Prostate gland (tissue), 2 donors: ENCODE measurements around the gene IFI30. TPM values are rescaled to one million over a fixed set of nuclear protein-coding genes. Genes with fewer than 3 reads are reported as not detected.

Experiments used
- DNase-seq: peaks from one replicate; pipeline ENCODE4 v3.0.0-alpha.2; 2019; ENCODE audit warnings: low spot score
- H3K27ac ChIP-seq, 2 donors: fragments of 200-600 bp; sonication (generic); 2 replicates each; pipeline ENCODE4 v1.5.1; 2017 to 2019
- H3K27me3 ChIP-seq: fragments of 200-600 bp; sonication (generic); replicated peaks from 2 replicates; pipeline ENCODE4 v1.5.1; 2019; ENCODE audit not compliant: insufficient read depth
- H3K36me3 ChIP-seq, 2 donors: fragments of 200-600 bp; sonication (generic); 1 replicate in 1 of 2; 2 replicates in 1 of 2; pipeline versions ENCODE4 v1.5.1 to v1.8.1; 2017 to 2019
- H3K4me1 ChIP-seq: fragments of 200-600 bp; sonication (generic); replicated peaks from 2 replicates; pipeline ENCODE4 v1.5.1; 2019
- H3K4me3 ChIP-seq, 2 donors: fragments of 200-600 bp; sonication (generic); 2 replicates each; pipeline ENCODE4 v1.5.1; 2017 to 2019
- H3K9me3 ChIP-seq: fragments of 200-600 bp; sonication (generic); 2 replicates; pipeline ENCODE4 v1.5.1; 2017
- POLR2A ChIP-seq: fragments of 450-650 bp; IDR thresholded peaks from one replicate; pipeline ENCODE4 v1.6.1; 2016; ENCODE audit warnings: antibody characterized with exemption, mild to moderate bottlenecking
- POLR2AphosphoS5 ChIP-seq: sonication (generic); formaldehyde crosslinking; IDR thresholded peaks from one replicate; pipeline ENCODE4 v1.6.1; 2017; ENCODE audit warnings: antibody characterized with exemption
- WGBS: methylation state at CpG from one replicate; pipeline ENCODE4 v1.1.5; 2018; 5-methylcytosine and 5-hydroxymethylcytosine counted together
- intact Hi-C: fragments of 100-400 bp; cut with DNase I; formaldehyde crosslinking; loops from one replicate; pipeline ENCODE4 v1.14.2; 2022
- total RNA-seq, 2 donors: library from RNA; depleted of rRNA; stranded (reverse); fragments of >200 nt; gene quantifications; one replicate each; pipeline ENCODE4 v1.1.0, GENCODE V29; 2016
- TF ChIP-seq, protein P1 (sequence below), 4 experiments: fragments of 200-600 bp in 2 of 4; fragments of 450-650 bp in 2 of 4; sonication (generic) in 2 of 4; IDR thresholded peaks; 1 replicate in 3 of 4; 2 replicates in 1 of 4; pipeline ENCODE4 v1.5.1; 2016 to 2019; ENCODE audit warnings: antibody characterized with exemption in 4 of 4, mild to moderate bottlenecking in 2 of 4, moderate library complexity in 2 of 4

The IFI30 gene
- total RNA-seq, 2 donors from 2014 or later, result 20.9 to 22.5 TPM

DNA sequence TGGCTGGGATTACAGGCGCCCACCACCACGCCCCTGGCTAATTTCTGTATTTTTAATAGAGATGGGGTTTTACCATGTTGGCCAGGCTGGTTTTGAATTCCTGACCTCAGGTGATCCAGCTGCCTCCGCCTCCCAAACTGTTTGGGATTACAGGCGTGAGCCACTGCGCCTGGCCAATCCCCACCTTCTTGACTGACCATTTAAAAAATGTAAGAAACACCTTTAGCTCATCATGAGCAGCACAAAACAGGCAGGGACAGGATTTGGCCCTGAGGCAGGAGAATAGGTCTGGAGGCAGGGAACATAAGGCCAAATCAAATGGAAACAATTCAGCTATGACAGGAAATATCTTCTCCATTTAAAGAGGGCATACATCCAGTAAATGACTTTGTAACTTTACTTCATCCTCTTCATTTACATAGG is 18.0 kb downstream of the IFI30 start:
- Histone ChIP-seq H3K27me3 (no peaks in the 10 kb centered on the region), H3K9me3 (no peaks in the 10 kb centered on the region), H3K36me3 (no peaks in the 10 kb centered on the region), H3K4me3 (peak overlapping the region; percentile 39 to 44), H3K4me1 (peaks cover 6% of the 10 kb centered on the region), H3K27ac (peak overlapping the region; percentile 93 to 96)
- intact Hi-C loops, result loop anchor here (5.0 kb wide), 1 partner anchor 61 kb away; no protein-coding TSS in a partner anchor
- WGBS, result 33% methylated on average over 5 of the region's 5 CpGs
- no peak for DNase-seq
- TF ChIP-seq, protein P1, sequence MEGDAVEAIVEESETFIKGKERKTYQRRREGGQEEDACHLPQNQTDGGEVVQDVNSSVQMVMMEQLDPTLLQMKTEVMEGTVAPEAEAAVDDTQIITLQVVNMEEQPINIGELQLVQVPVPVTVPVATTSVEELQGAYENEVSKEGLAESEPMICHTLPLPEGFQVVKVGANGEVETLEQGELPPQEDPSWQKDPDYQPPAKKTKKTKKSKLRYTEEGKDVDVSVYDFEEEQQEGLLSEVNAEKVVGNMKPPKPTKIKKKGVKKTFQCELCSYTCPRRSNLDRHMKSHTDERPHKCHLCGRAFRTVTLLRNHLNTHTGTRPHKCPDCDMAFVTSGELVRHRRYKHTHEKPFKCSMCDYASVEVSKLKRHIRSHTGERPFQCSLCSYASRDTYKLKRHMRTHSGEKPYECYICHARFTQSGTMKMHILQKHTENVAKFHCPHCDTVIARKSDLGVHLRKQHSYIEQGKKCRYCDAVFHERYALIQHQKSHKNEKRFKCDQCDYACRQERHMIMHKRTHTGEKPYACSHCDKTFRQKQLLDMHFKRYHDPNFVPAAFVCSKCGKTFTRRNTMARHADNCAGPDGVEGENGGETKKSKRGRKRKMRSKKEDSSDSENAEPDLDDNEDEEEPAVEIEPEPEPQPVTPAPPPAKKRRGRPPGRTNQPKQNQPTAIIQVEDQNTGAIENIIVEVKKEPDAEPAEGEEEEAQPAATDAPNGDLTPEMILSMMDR (IDR thresholded peaks at IDR 0.05), result no peak
- TF ChIP-seq POLR2AphosphoS5, result peak; percentile 53

DNA sequence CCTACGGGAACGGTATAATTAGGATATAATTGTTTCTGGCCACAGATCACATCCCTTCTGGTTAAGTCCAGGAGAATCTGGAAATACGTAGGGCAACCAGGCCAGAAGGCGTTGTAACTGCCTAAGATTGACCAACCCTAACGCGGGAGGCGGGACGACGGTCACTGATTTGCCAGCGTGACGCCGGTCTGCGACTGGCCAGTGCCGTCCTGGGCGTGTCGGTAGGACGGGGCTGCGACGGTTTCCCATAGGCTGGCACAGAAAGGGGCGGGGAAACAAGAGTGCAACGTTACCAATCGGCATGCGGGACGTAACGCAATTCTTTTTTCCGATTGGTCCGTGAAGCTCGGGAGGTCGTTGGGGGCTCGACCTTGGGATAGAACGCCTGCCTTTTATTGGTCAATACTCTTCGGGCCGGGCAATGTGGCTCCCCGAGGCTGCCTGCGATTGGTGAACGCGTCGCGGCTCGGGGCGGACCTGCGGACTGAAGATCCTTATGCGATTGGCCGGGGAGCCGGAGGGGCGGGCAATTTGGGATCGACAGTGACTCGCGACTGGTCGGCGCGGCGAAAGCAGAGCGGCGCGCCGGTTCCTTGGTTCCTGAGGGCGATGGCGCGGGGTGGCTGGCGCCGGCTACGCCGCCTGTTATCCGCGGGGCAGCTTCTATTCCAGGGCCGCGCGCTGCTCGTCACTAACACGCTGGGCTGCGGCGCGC is 19.2 kb downstream of the IFI30 start, which contains the start of gene MPV17L2:
Gene MPV17L2 (plus strand): TSS at position 546 of the 715 bp plus-strand sequence. CDS start 64 bp downstream, at position 610.
- WGBS, result under 1% methylated on average over 74 of the region's 74 CpGs

DNA sequence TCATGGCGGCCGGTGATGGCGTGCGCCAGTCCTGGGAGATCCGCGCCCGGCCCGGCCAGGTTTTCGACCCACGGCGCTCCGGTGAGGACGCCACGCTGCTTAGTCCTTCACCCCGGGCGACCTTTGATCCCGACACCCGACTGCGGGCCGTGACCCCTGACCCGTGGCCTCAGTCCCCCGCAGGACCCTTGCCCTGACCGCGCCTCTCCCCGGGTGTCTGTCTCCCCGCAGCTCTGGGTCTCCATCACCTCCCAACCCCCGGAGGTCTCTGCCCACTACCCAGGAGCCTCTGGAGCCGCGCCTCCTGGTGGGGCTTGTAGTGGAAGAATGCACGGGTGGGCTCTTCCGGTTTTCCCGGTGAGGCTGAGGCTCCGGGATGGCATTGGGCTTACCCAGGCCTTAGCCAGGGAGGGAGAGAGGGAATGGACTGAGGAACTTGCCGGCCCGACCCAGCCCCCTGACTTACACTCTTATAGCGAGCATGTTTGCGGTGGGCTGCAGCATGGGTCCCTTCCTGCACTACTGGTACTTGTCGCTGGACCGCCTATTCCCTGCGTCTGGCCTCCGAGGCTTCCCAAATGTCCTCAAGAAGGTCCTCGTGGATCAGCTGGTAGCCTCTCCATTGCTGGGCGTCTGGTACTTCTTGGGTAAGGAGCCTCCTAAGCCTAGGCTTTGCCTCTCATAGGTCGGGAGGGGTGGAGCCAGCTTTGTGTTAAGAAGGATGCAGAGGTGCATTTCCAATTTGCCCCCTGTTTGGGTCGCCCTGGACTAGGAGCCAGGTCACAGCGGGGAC is 20.0 kb downstream of the IFI30 start:
- Histone ChIP-seq H3K4me1 (peaks cover 6% of the 10 kb centered on the region), H3K27me3 (no peaks in the 10 kb centered on the region), H3K4me3 (peak overlapping the region; percentile 64 to 71), H3K36me3 (no peaks in the 10 kb centered on the region), H3K9me3 (no peaks in the 10 kb centered on the region), H3K27ac (peak overlapping the region; percentile 57 to 65)
- DNase-seq, result no peak
- TF ChIP-seq, protein P1 (IDR thresholded peaks at IDR 0.05), result no peak
- TF ChIP-seq POLR2AphosphoS5 (no peak), POLR2A (no peak)
- 4% methylated on average over 46 of the region's 46 CpGs for WGBS
- intact Hi-C loops, result loop anchor here (5.0 kb wide), 1 partner anchor 59 kb away; no protein-coding TSS in a partner anchor

More for the DNA sequence above, 19.2 kb downstream of the IFI30 start, which contains the start of gene MPV17L2:
- no peaks in the 10 kb centered on the region for H3K9me3 ChIP-seq
- no peaks in the 10 kb centered on the region for H3K36me3 ChIP-seq
- peak; percentile 82 for TF ChIP-seq POLR2A
- TF ChIP-seq, protein P1 (IDR thresholded peaks at IDR 0.05), result no peak
- TF ChIP-seq POLR2AphosphoS5, result peak; percentile 96
- DNase-seq, result peak; percentile 100
- H3K27me3 ChIP-seq, result no peaks in the 10 kb centered on the region
- H3K4me1 ChIP-seq, result peaks cover 6% of the 10 kb centered on the region
- H3K27ac ChIP-seq, result peak within 1 kb of the TSS; percentile 93 to 96
- intact Hi-C loops, result loop anchor here (5.0 kb wide), 1 partner anchor 59 kb away; no protein-coding TSS in a partner anchor
- H3K4me3 ChIP-seq, result peak within 1 kb of the TSS; percentile 64 to 71

DNA sequence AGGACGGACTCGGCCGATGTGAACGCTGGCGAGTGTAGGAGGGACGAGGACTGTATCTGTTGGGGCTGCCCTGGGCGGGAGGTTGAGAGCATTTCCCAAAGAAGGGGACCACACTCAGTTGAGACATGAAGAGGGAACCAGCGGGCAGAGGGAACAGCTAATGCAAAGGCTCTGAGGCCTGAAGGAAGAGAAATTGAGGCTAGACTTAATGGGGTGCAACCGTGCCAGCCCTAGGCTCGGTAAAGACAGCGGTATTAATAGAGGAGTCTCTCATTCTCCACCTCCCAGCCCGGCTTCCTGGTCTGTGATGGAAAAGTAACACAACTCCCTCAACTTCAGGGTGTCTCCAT is 20.5 kb downstream of the IFI30 start:
- no peak for DNase-seq
- 52% methylated on average over 12 of the region's 12 CpGs for WGBS
- TF ChIP-seq POLR2A (no peak), POLR2AphosphoS5 (no peak)
- TF ChIP-seq, protein P1 (IDR thresholded peaks at IDR 0.05), result no peak
- no peak overlapping the region for H3K27ac ChIP-seq
- H3K4me1 ChIP-seq, result peaks cover 6% of the 10 kb centered on the region
- no peaks in the 10 kb centered on the region for H3K36me3 ChIP-seq
- no peak overlapping the region for H3K4me3 ChIP-seq
- H3K9me3 ChIP-seq, result no peaks in the 10 kb centered on the region
- no peaks in the 10 kb centered on the region for H3K27me3 ChIP-seq
- intact Hi-C loops, result loop anchor here (5.0 kb wide), 1 partner anchor 58 kb away; no protein-coding TSS in a partner anchor
